Ascending aorta (tissue), 2 donors: Measurements from ENCODE around the gene RMI2. TPM values are rescaled to one million over a fixed set of nuclear protein-coding genes. Genes with fewer than 3 reads are reported as not detected.

Source experiments
- DNase-seq, 2 donors: peaks; one replicate each; pipeline ENCODE4 v3.0.0-alpha.2; 2019; ENCODE audit warnings: low spot score in 2 of 2
- H3K27ac ChIP-seq, 2 donors: fragments of 200-600 bp; sonication (generic); one replicate each; pipeline ENCODE4 v1.5.1; 2016 to 2017; ENCODE audit warnings: mild to moderate bottlenecking in 1 of 2
- H3K27me3 ChIP-seq: fragments of 200-600 bp; sonication (generic); one replicate; pipeline ENCODE4 v1.5.1; 2017
- H3K36me3 ChIP-seq, 2 donors: fragments of 200-600 bp; sonication (generic); one replicate each; pipeline ENCODE4 v1.5.1; 2016
- H3K4me1 ChIP-seq, 2 donors: fragments of 200-600 bp; sonication (generic); one replicate each; pipeline ENCODE4 v1.5.1; 2016 to 2017; ENCODE audit warnings: mild to moderate bottlenecking in 1 of 2
- H3K4me3 ChIP-seq, 2 donors: fragments of 200-600 bp; sonication (generic); one replicate each; pipeline ENCODE4 v1.5.1; 2016 to 2017; ENCODE audit warnings: mild to moderate bottlenecking in 1 of 2
- H3K9me3 ChIP-seq, 2 donors: fragments of 200-600 bp; sonication (generic); one replicate each; pipeline ENCODE4 v1.5.1; 2016
- intact Hi-C: fragments of 100-400 bp; cut with DNase I; formaldehyde crosslinking; loops from one replicate; pipeline ENCODE4 v1.15.1; 2023
- total RNA-seq: library from RNA; depleted of rRNA; stranded (reverse); fragments of >200 nt; gene quantifications from one replicate; pipeline ENCODE4 v1.1.0, GENCODE V29; 2016
- TF ChIP-seq, protein P1 (sequence below), 3 experiments: fragments of 200-600 bp in 2 of 3; fragments of 450-650 bp in 1 of 3; sonication (generic) in 2 of 3; IDR thresholded peaks; one replicate each; pipeline ENCODE4 v1.5.1; 2016 to 2019; ENCODE audit warnings: antibody characterized with exemption in 3 of 3, mild to moderate bottlenecking in 1 of 3, moderate library complexity in 1 of 3

Gene RMI2
- total RNA-seq, 1 donor from 2014 or later, result not detected

DNA sequence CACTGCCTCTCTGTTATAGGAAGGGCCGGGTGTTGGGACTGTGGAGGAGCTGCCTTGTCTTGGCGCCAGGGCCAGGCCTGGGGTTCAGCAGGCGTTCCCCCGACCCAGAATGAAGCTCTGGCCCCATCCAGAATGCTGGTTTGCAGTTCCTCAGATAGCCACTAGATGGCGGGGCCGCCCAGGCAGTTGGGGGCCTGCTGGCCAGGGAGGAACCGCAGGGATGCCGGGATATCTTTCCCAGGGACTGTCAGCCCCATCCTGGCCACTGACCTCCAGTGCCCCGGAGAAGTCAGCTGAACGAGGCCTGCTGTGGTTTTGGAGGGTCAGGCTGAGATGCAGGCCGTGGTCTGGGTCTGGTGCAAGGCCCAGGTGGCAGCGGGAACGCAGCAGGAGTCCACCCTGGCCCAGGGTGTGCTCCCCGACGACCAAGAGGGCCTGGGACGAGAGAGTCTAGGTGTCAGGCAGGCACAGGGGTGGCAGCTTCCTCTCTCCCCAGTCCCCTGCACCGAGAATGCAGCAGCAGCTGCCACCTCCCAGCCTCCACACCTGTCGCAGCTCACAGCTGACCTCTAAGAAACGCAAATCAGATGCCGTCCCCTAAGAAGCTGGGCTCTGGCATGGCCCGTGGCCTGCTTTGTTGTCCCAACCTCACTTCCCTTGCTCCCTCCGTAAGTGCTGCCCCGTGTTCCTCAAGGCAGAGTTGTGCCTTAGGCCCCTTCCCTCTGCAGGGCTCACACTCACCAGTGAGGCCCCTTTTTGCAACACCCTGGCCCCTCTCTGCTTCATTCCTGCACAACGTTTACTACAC is 51.2 kb downstream of the RMI2 start:
- H3K4me1 ChIP-seq, result peaks cover 0 to 3% of the 10 kb centered on the region in 2 donors
- H3K27ac ChIP-seq, result no peak overlapping the region
- TF ChIP-seq, protein P1, sequence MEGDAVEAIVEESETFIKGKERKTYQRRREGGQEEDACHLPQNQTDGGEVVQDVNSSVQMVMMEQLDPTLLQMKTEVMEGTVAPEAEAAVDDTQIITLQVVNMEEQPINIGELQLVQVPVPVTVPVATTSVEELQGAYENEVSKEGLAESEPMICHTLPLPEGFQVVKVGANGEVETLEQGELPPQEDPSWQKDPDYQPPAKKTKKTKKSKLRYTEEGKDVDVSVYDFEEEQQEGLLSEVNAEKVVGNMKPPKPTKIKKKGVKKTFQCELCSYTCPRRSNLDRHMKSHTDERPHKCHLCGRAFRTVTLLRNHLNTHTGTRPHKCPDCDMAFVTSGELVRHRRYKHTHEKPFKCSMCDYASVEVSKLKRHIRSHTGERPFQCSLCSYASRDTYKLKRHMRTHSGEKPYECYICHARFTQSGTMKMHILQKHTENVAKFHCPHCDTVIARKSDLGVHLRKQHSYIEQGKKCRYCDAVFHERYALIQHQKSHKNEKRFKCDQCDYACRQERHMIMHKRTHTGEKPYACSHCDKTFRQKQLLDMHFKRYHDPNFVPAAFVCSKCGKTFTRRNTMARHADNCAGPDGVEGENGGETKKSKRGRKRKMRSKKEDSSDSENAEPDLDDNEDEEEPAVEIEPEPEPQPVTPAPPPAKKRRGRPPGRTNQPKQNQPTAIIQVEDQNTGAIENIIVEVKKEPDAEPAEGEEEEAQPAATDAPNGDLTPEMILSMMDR (IDR thresholded peaks at IDR 0.05), result peak; percentile 96 to 99 (median 99)
- H3K9me3 ChIP-seq, result no peaks in the 10 kb centered on the region
- H3K4me3 ChIP-seq, result no peak overlapping the region
- intact Hi-C loops, result loop anchor here (1.0 to 10.0 kb wide), 3 partner anchors 318 to 668 kb away; no protein-coding TSS in a partner anchor
- H3K27me3 ChIP-seq, result no peaks in the 10 kb centered on the region
- no peaks in the 10 kb centered on the region for H3K36me3 ChIP-seq
- peak in 1 of 2 donors; percentile 83 for DNase-seq

DNA sequence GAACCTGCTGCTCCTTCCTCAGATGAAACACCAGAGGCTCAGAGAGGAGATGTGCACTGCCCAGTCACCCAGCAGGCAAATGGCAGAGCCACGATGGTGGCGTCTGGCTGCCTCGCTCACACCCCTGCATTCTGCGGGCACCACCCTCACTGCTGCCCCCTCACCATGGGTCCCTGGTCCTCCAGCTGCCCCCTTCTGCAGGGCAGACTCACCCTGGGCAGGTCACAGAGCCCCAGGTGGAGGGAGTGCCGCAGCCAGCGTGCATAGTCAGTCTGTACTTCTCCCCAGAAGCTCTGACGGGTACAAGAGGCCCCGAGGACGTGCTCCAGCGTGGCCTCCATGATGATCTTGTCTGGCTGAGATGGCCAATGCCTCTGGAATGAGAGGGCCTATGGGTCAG is 52.9 kb downstream of the RMI2 start:
- H3K9me3 ChIP-seq, result no peaks in the 10 kb centered on the region
- no peak for DNase-seq
- TF ChIP-seq, protein P1 (IDR thresholded peaks at IDR 0.05), result no peak

DNA sequence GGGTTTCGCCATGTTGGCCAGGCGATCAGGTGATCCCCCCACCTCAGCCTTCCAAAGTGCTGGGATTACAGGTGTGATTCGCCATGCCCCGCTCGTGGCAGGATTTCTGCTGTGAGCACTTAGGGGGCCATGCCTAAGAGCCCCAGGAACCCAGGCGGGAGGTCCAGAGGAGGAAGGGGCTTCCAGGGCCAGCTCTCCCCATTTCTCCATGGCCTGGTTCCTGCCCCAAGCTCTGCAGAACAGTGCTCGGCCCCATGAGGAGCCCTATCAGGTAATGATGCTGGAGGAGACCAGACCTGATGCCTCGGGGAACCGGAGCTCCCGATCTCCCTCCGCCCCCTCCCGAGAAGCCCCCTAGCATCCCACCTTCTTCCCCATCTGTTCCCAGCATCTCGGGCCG is 53.6 kb downstream of the RMI2 start:
- intact Hi-C loops, result loop anchor here (5.0 to 10.0 kb wide), 2 partner anchors 413 to 666 kb away; no protein-coding TSS in a partner anchor
- no peak for DNase-seq
- TF ChIP-seq, protein P1 (IDR thresholded peaks at IDR 0.05), result no peak
- no peaks in the 10 kb centered on the region for H3K27me3 ChIP-seq
- no peak overlapping the region for H3K4me3 ChIP-seq
- H3K36me3 ChIP-seq, result no peaks in the 10 kb centered on the region
- H3K27ac ChIP-seq, result no peak overlapping the region
- no peaks in the 10 kb centered on the region for H3K9me3 ChIP-seq
- peaks cover 0 to 3% of the 10 kb centered on the region in 2 donors for H3K4me1 ChIP-seq

More for the DNA sequence above, 52.9 kb downstream of the RMI2 start:
- Histone ChIP-seq H3K36me3 (no peaks in the 10 kb centered on the region), H3K27me3 (no peaks in the 10 kb centered on the region), H3K27ac (no peak overlapping the region), H3K4me1 (peaks cover 0 to 3% of the 10 kb centered on the region in 2 donors), H3K4me3 (no peak overlapping the region)
- intact Hi-C loops, result loop anchor here (5.0 to 10.0 kb wide), 2 partner anchors 414 to 667 kb away; no protein-coding TSS in a partner anchor

DNA sequence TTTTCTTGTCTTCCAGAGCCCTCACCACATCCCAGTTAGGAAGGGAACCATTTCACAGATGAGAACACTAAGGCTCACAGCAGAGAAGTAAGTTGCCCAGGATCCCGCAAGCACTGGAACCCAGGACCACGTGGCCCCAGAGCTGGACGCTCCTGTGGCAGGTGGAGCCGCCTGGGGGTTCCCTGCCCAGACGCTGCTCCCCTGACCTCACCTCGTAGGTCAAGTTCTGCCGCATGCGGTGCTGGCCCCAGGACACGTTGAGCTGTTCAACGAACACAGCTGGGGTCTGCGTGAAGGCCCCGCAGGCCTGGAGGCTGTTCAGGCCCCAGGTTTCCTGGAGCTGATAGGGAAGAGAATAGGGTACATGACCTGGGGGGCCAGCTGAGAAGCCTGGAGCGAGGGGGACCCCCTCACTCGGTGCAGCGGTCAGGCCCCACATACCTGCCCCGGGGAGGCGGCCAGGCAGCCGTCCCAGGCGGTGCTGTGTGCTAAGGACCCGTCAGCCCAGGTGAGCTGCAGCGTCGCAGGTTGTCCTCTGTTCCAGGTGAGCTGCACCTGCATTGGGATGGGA is 54.1 kb downstream of the RMI2 start:
- Histone ChIP-seq H3K9me3 (no peaks in the 10 kb centered on the region), H3K4me1 (peaks cover 0 to 3% of the 10 kb centered on the region in 2 donors), H3K36me3 (no peaks in the 10 kb centered on the region), H3K27me3 (no peaks in the 10 kb centered on the region), H3K27ac (no peak overlapping the region), H3K4me3 (no peak overlapping the region)
- TF ChIP-seq, protein P1 (IDR thresholded peaks at IDR 0.05), result no peak
- no peak for DNase-seq
- intact Hi-C loops, result loop anchor here (5.0 to 10.0 kb wide), 2 partner anchors 413 to 665 kb away; no protein-coding TSS in a partner anchor

DNA sequence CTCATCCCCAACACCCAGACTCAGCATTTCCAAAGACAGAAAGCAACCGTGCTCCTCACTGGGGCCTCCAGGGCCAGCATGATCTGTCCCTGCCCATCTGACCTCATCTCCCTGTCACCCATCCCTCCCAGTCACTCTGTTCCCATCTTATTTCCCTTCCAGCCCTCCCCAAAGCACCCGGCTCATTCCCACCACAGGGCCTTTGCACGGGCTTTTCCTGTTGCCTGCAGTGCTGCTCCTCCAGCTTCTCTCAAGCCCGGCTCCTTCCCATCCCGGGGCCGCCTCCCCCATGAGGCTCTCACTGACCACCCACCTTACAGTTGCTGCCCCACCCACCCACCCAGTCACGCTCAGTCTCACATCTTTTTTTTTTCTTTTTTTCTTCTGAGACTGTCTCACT is 54.8 kb downstream of the RMI2 start:
- TF ChIP-seq, protein P1 (IDR thresholded peaks at IDR 0.05), result no peak
- Histone ChIP-seq H3K4me3 (no peak overlapping the region), H3K9me3 (no peaks in the 10 kb centered on the region), H3K27me3 (no peaks in the 10 kb centered on the region), H3K27ac (no peak overlapping the region), H3K4me1 (peaks cover 0 to 3% of the 10 kb centered on the region in 2 donors), H3K36me3 (no peaks in the 10 kb centered on the region)
- intact Hi-C loops, result no loop called here
- no peak for DNase-seq

Other genes starting within 250 kb of the RMI2 start
- gene SOCS1, start 89.3 kb upstream of the RMI2 start, total RNA-seq, result 1.8 TPM
- gene TNP2, start 76.1 kb upstream of the RMI2 start, total RNA-seq, result not detected
- gene PRM3, start 71.8 kb upstream of the RMI2 start, total RNA-seq, result not detected
- gene PRM2, start 69.0 kb upstream of the RMI2 start, total RNA-seq, result not detected
- gene PRM1, start 64.1 kb upstream of the RMI2 start, total RNA-seq, result not detected
- gene LITAF, start 241.5 kb downstream of the RMI2 start, total RNA-seq, result 40.7 TPM